H1 (cell line): ENCODE measurements around the gene OSBPL3. TPM values are rescaled to one million over a fixed set of nuclear protein-coding genes. Genes with fewer than 3 reads are reported as not detected.

ENCODE experiments used
- CTCF ChIA-PET: fragments of 300-600 bp; sonication (Branson Sonifier 250); formaldehyde crosslinking; loops from one replicate; lab custom pipeline; 2021; ENCODE audit not compliant: partially characterized antibody; lab: Charles Lee
- POLR2A ChIA-PET: fragments of 300-600 bp; sonication (Branson Sonifier 250); formaldehyde crosslinking; loops from one replicate; lab custom pipeline; 2021; ENCODE audit warnings: inconsistent platforms; ENCODE audit not compliant: partially characterized antibody; lab: Charles Lee
- DNase-seq, 2 experiments: peaks; one replicate each; pipeline versions ENCODE4 v3.0.0 to v3.0.0-alpha.2; 2010 to 2022; ENCODE audit warnings: low spot score in 2 of 2, low read depth in 1 of 2, mixed read lengths in 1 of 2
- FAIRE-seq: peaks from 2 replicates; lab custom pipeline; 2011; peaks lifted over from hg19 to GRCh38; lab: Jason Lieb, UNC
- H2AFZ ChIP-seq: 2 replicates; pipeline ENCODE4 v1.8.1; 2012; ENCODE audit warnings: low read length, inconsistent platforms
- H2AK5ac ChIP-seq: 2 replicates; pipeline ENCODE4 v1.6.1; 2013; ENCODE audit warnings: low read depth, low read length
- H2BK120ac ChIP-seq: replicated peaks from 2 replicates; pipeline ENCODE3; 2013; ENCODE audit warnings: low read depth, low read length, inconsistent platforms
- H2BK12ac ChIP-seq: 2 replicates; pipeline ENCODE4 v1.6.1; 2013; ENCODE audit warnings: low read depth, low read length
- H2BK15ac ChIP-seq: 2 replicates; pipeline ENCODE4 v1.6.1; 2013; ENCODE audit warnings: low read length
- H2BK20ac ChIP-seq: 2 replicates; pipeline ENCODE4 v1.6.1; 2013; ENCODE audit warnings: low read length
- H2BK5ac ChIP-seq: 2 replicates; pipeline ENCODE4 v1.6.1; 2013; ENCODE audit warnings: low read depth, low read length
- H3K14ac ChIP-seq: 2 replicates; pipeline ENCODE4 v1.6.1; 2013; ENCODE audit warnings: inconsistent platforms; ENCODE audit not compliant: insufficient read length
- H3K18ac ChIP-seq: 2 replicates; pipeline ENCODE4 v1.6.1; 2013; ENCODE audit warnings: low read length; ENCODE audit errors: extremely low read depth
- H3K23ac ChIP-seq: 2 replicates; pipeline ENCODE4 v1.6.1; 2013; ENCODE audit warnings: inconsistent platforms; ENCODE audit not compliant: insufficient read length
- H3K23me2 ChIP-seq: 2 replicates; pipeline ENCODE4 v1.6.1; 2013; ENCODE audit warnings: low read depth, low read length
- H3K27ac ChIP-seq: 2 replicates; pipeline ENCODE4 v1.6.1; 2011; ENCODE audit warnings: low read depth, low read length, inconsistent platforms
- H3K27me3 ChIP-seq, 4 experiments: replicated peaks in 1 of 4; 1 replicate in 1 of 4; 2 replicates in 3 of 4; pipeline versions ENCODE4 v1.6.1 to v1.8.1; 2011 to 2013; ENCODE audit warnings: low read length in 3 of 4, mild to moderate bottlenecking in 3 of 4, inconsistent platforms in 2 of 4, mixed read lengths in 2 of 4, moderate library complexity in 1 of 4; ENCODE audit not compliant: control insufficient read depth in 3 of 4, insufficient read depth in 3 of 4; ENCODE audit errors: extremely low read depth in 1 of 4
- H3K36me3 ChIP-seq, 4 experiments: 2 replicates each; pipeline versions ENCODE4 v1.6.1 to v1.8.1; 2011 to 2013; ENCODE audit warnings: mild to moderate bottlenecking in 4 of 4, low read length in 3 of 4, moderate library complexity in 2 of 4, control low read depth in 1 of 4, inconsistent platforms in 1 of 4; ENCODE audit not compliant: insufficient read depth in 4 of 4, control insufficient read depth in 2 of 4
- H3K4ac ChIP-seq: replicated peaks from 2 replicates; pipeline ENCODE3; 2013; ENCODE audit warnings: low read length, low read depth, mixed read lengths, inconsistent platforms; ENCODE audit not compliant: insufficient read length
- H3K4me1 ChIP-seq, 4 experiments: replicated peaks in 1 of 4; 1 replicate in 1 of 4; 2 replicates in 3 of 4; pipeline versions ENCODE4 v1.6.1 to v1.8.1; 2011 to 2013; ENCODE audit warnings: low read length in 3 of 4, inconsistent platforms in 2 of 4, mixed read lengths in 1 of 4; ENCODE audit not compliant: insufficient read depth in 4 of 4, control insufficient read depth in 3 of 4
- H3K4me2 ChIP-seq, 2 experiments: 2 replicates each; pipeline versions ENCODE4 v1.6.1 to v1.8.1; 2011 to 2013; ENCODE audit warnings: low read depth in 2 of 2, low read length in 2 of 2, control low read depth in 1 of 2, inconsistent platforms in 1 of 2, mild to moderate bottlenecking in 1 of 2; ENCODE audit not compliant: insufficient read depth in 1 of 2
- H3K4me3 ChIP-seq, 4 experiments: fragments of 200-600, 300-600 bp in 1 of 4; sonication (generic), shearing (Covaris generic), sonication (Bioruptor Twin) in 1 of 4; 2 replicates each; pipeline versions ENCODE4 v1.5.1 to v1.8.1; 2011 to 2016; ENCODE audit warnings: low read length in 4 of 4, low read depth in 3 of 4, control low read depth in 2 of 4, inconsistent platforms in 2 of 4, mild to moderate bottlenecking in 2 of 4, mixed read lengths in 1 of 4, moderate library complexity in 1 of 4; ENCODE audit not compliant: insufficient read depth in 2 of 4; ENCODE audit errors: extremely low read depth in 1 of 4
- H3K56ac ChIP-seq: replicated peaks from 2 replicates; pipeline ENCODE3; 2013; ENCODE audit warnings: low read depth, mild to moderate bottlenecking, mixed read lengths, low read length, inconsistent platforms; ENCODE audit not compliant: insufficient read length
- H3K79me1 ChIP-seq: 2 replicates; pipeline ENCODE4 v1.6.1; 2013; ENCODE audit warnings: low read depth, low read length, control low read depth
- H3K79me2 ChIP-seq, 2 experiments: 2 replicates each; pipeline versions ENCODE4 v1.6.1 to v1.8.1; 2012 to 2013; ENCODE audit warnings: low read length in 2 of 2, mild to moderate bottlenecking in 2 of 2, inconsistent platforms in 1 of 2; ENCODE audit not compliant: insufficient read depth in 2 of 2, control insufficient read depth in 1 of 2
- H3K9ac ChIP-seq, 4 experiments: replicated peaks in 1 of 4; 1 replicate in 1 of 4; 2 replicates in 3 of 4; pipeline versions ENCODE4 v1.6.1 to v1.8.1; 2011 to 2013; ENCODE audit warnings: low read depth in 3 of 4, low read length in 3 of 4, control low read depth in 2 of 4, mild to moderate bottlenecking in 2 of 4, moderate library complexity in 2 of 4, inconsistent platforms in 1 of 4; ENCODE audit errors: extremely low read depth in 1 of 4
- H3K9me3 ChIP-seq, 2 experiments: 2 replicates each; pipeline versions ENCODE4 v1.6.1 to v1.8.1; 2012 to 2013; ENCODE audit warnings: mild to moderate bottlenecking in 2 of 2, moderate library complexity in 2 of 2, control low read depth in 1 of 2, inconsistent platforms in 1 of 2, low read depth in 1 of 2, low read length in 1 of 2, mixed read lengths in 1 of 2; ENCODE audit not compliant: insufficient read depth in 2 of 2
- H4K20me1 ChIP-seq, 2 experiments: replicated peaks in 1 of 2; 2 replicates each; pipeline versions ENCODE3 to v1.8.1; 2011 to 2013; ENCODE audit warnings: inconsistent platforms in 2 of 2, low read length in 2 of 2, mild to moderate bottlenecking in 1 of 2; ENCODE audit not compliant: insufficient read depth in 2 of 2, control insufficient read depth in 1 of 2
- H4K5ac ChIP-seq: 2 replicates; pipeline ENCODE4 v1.6.1; 2013; ENCODE audit warnings: low read length, low read depth, mixed read lengths, inconsistent platforms; ENCODE audit not compliant: insufficient read length
- H4K8ac ChIP-seq: 2 replicates; pipeline ENCODE4 v1.8.0; 2013; ENCODE audit warnings: mild to moderate bottlenecking, moderate library complexity, low read length, inconsistent platforms; ENCODE audit not compliant: insufficient read depth; ENCODE audit errors: extremely low read depth
- H4K91ac ChIP-seq: replicated peaks from 2 replicates; pipeline ENCODE3; 2013; ENCODE audit warnings: low read length, mixed read lengths, inconsistent platforms; ENCODE audit not compliant: insufficient read length
- BCL11A ChIP-seq, 2 experiments: IDR thresholded peaks; one replicate each; pipeline ENCODE4 v1.6.1; 2011; ENCODE audit warnings: low read depth in 2 of 2, low read length in 2 of 2, mild to moderate bottlenecking in 2 of 2
- CBX5 ChIP-seq: fragments of 300-800, 300-1000 bp; sonication (generic); IDR thresholded peaks from 2 replicates; pipeline ENCODE4 v1.7.1; 2016; ENCODE audit warnings: antibody characterized with exemption, low read length, low read depth
- CTBP2 ChIP-seq: IDR thresholded peaks from 2 replicates; pipeline ENCODE4 v1.7.0; 2011; ENCODE audit warnings: borderline replicate concordance, mild to moderate bottlenecking, moderate library complexity, mixed read lengths, low read length; ENCODE audit not compliant: insufficient read depth, insufficient read length
- EP300 ChIP-seq, 2 experiments: IDR thresholded peaks; 1 replicate in 1 of 2; 2 replicates in 1 of 2; pipeline ENCODE4 v1.6.1; 2011 to 2012; ENCODE audit warnings: low read depth in 2 of 2, low read length in 2 of 2, mild to moderate bottlenecking in 2 of 2, borderline replicate concordance in 1 of 2, inconsistent platforms in 1 of 2, moderate library complexity in 1 of 2
- HDAC6 ChIP-seq: IDR thresholded peaks from one replicate; pipeline ENCODE4 v1.7.1; 2012; ENCODE audit warnings: low read depth, mild to moderate bottlenecking, inconsistent platforms, low read length, moderate library complexity
- JUND ChIP-seq: IDR thresholded peaks from 2 replicates; pipeline ENCODE4 v1.6.1; 2011; ENCODE audit warnings: mild to moderate bottlenecking, improper control_type of control experiment, low read length
- KDM4A ChIP-seq: IDR thresholded peaks from one replicate; pipeline ENCODE4 v1.7.1; 2012; ENCODE audit warnings: low read depth, mild to moderate bottlenecking, moderate library complexity, low read length, inconsistent platforms; ENCODE audit not compliant: severe bottlenecking
- NANOG ChIP-seq: IDR thresholded peaks from 2 replicates; pipeline ENCODE4 v1.6.1; 2011; ENCODE audit warnings: low read length, low read depth, mild to moderate bottlenecking, inconsistent platforms; ENCODE audit not compliant: insufficient read depth, poor library complexity, severe bottlenecking
- RAD21 ChIP-seq, 2 experiments: IDR thresholded peaks in 1 of 2; conservative IDR thresholded peaks in 1 of 2; 2 replicates each; pipeline ENCODE4 v1.6.1; 2011; ENCODE audit warnings: low read depth in 2 of 2, low read length in 2 of 2, improper control_type of control experiment in 1 of 2, inconsistent platforms in 1 of 2, mild to moderate bottlenecking in 1 of 2, moderate library complexity in 1 of 2
- SIN3A ChIP-seq, 2 experiments: IDR thresholded peaks in 1 of 2; conservative IDR thresholded peaks in 1 of 2; 2 replicates each; pipeline ENCODE4 v1.6.1; 2011 to 2012; ENCODE audit warnings: low read length in 2 of 2, improper control_type of control experiment in 1 of 2, low read depth in 1 of 2, mild to moderate bottlenecking in 1 of 2
- TAF1 ChIP-seq: IDR thresholded peaks from 2 replicates; pipeline ENCODE4 v1.6.1; 2011; ENCODE audit warnings: mild to moderate bottlenecking, low read depth, low read length
- WGBS, 2 experiments: shearing (Covaris generic) in 1 of 2; methylation state at CpG; one replicate each; pipeline versions ENCODE4 v1.1.6 to v1.1.7; 2013 to 2015; ENCODE audit warnings: low lambda C conversion rate in 2 of 2, mixed read lengths in 2 of 2, inconsistent platforms in 1 of 2, low coverage in 1 of 2, missing lambda C conversion rate in 1 of 2; ENCODE audit not compliant: insufficient replicate concordance in 2 of 2, insufficient coverage in 1 of 2, insufficient read length in 1 of 2; ENCODE audit errors: extremely low coverage in 1 of 2, missing lambda C conversion rate in 1 of 2; 5-methylcytosine and 5-hydroxymethylcytosine counted together
- polyA plus RNA-seq, 7 experiments: library from polyadenylated mRNA; depleted of rRNA in 3 of 7; stranded (reverse) in 5 of 7; unstranded in 2 of 7; fragments of >200 nt in 5 of 7; fragments of 200-250 nt in 2 of 7; gene quantifications; 1 replicate in 5 of 7; 2 replicates in 1 of 7; 4 replicates in 1 of 7; pipeline versions ENCODE4 v1.2.1 to v1.2.3, GENCODE V29; 2011 to 2013; ENCODE audit warnings: missing spikeins in 2 of 7, mixed read lengths in 2 of 7
- total RNA-seq: library from RNA; stranded (reverse); fragmentation: NEBNext Ultra II Directional; extraction: Animal tissue kit (Norgen Biotek cat#: 25700); gene quantifications from 2 replicates; pipeline ENCODE4 v1.2.1, GENCODE V29; 2021
- TF ChIP-seq, protein P1 (sequence below): IDR thresholded peaks from 2 replicates; pipeline ENCODE4 v1.6.1; 2012; ENCODE audit warnings: inconsistent platforms

The OSBPL3 gene
- total and polyA plus RNA-seq, 2 of the 8 experiments (the other 6 are each of a cell fraction or from before 2014, with no cell fraction given): 2.8 to 13.9 TPM

DNA sequence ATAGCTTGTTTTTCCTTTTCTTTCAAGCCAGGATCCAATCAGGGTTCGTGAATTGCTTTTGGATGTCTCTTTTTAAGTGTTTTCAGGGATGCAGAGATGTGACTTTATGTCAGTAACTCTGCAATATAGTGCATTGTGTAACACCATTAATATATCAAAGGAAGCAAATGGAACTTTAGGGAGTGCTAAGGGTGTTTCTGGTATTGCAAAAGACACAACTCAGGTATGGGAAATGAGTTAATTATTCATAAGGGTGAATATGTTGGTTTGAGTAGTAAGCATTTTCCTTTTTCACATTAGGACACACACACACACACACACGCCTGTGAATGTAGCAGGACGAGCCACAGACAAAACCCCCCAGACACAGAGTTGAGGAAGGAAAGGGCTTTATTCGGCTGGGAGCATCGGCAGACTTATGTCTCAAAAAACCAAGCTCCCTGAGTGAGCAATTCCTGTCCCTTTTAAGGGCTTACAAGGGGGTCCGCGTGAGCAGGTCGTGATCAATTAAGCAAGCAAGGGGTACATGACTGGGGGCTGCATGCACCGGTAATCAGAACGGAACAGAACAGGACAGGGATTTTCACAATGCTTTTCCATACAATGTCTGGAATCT lies 190.9 kb downstream of the OSBPL3 start:
- Histone ChIP-seq H3K79me1 (no peaks in the 10 kb centered on the region), H3K27me3 (no peaks in the 10 kb centered on the region), H4K91ac (no peak overlapping the region), H3K14ac (no peak overlapping the region), H2BK15ac (no peak overlapping the region), H3K23me2 (no peaks in the 10 kb centered on the region), H3K23ac (no peak overlapping the region), H2BK5ac (no peak overlapping the region), H3K4me3 (no peak overlapping the region), H2AK5ac (no peak overlapping the region), H4K20me1 (no peaks in the 10 kb centered on the region), H3K4me2 (no peak overlapping the region), H2BK20ac (no peak overlapping the region), H3K4ac (no peak overlapping the region), H3K18ac (no peak overlapping the region), H3K9me3 (peaks cover 3 to 12% of the 10 kb centered on the region in 2 experiments; a peak in 3 of 4 replicates), H2AFZ (no peak overlapping the region), H3K9ac (no peak overlapping the region), H3K79me2 (no peaks in the 10 kb centered on the region), H4K8ac (no peak overlapping the region), H3K27ac (no peak overlapping the region), H4K5ac (no peak overlapping the region), H3K36me3 (no peaks in the 10 kb centered on the region), H3K56ac (no peak overlapping the region), H2BK120ac (no peak overlapping the region), H3K4me1 (no peaks in the 10 kb centered on the region), H2BK12ac (no peak overlapping the region)
- ChIA-PET POLR2A (no interaction called here), CTCF (interaction anchor here (0.9 to 1.1 kb wide), 3 partner anchors 20 to 260 kb away, joined by 3 read pairs; no protein-coding TSS in a partner anchor)
- 79% methylated on average over 10 of the region's 10 CpGs; no CpG with 5 or more reads in 1 of the 2 experiments for WGBS, 2 experiments
- DNase-seq (no peak), FAIRE-seq (no peak)
- TF ChIP-seq CTBP2: no peak
- TF ChIP-seq BCL11A (IDR thresholded peaks at IDR 0.05; ENCODE audit: low read depth in 2 of 2, low read length in 2 of 2): no peak
- no peak for TF ChIP-seq NANOG
- TF ChIP-seq KDM4A: no peak
- no peak for TF ChIP-seq CBX5
- TF ChIP-seq RAD21 (IDR thresholded peaks at IDR 0.05 in 1 of 2, conservative IDR thresholded peaks at IDR 0.05 in 1 of 2; ENCODE audit: low read depth in 2 of 2, low read length in 2 of 2): no peak
- TF ChIP-seq, protein P1, sequence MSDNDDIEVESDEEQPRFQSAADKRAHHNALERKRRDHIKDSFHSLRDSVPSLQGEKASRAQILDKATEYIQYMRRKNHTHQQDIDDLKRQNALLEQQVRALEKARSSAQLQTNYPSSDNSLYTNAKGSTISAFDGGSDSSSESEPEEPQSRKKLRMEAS: no peak
- no peak for TF ChIP-seq EP300 (IDR thresholded peaks at IDR 0.05; ENCODE audit: borderline replicate concordance in 1 of 2, low read depth in 2 of 2, low read length in 2 of 2)
- no peak for TF ChIP-seq JUND
- TF ChIP-seq SIN3A (conservative IDR thresholded peaks at IDR 0.05 in 1 of 2, IDR thresholded peaks at IDR 0.05 in 1 of 2; ENCODE audit: low read depth in 1 of 2, low read length in 2 of 2): no peak
- no peak for TF ChIP-seq TAF1
- TF ChIP-seq HDAC6: no peak
